Vagina (tissue), 2 donors: ENCODE data around the gene SRPRA. TPM values are rescaled to one million over a fixed set of nuclear protein-coding genes. Genes with fewer than 3 reads are reported as not detected.

ENCODE experiments used
- DNase-seq, 2 donors: peaks; one replicate each; pipeline ENCODE4 v3.0.0-alpha.2; 2017; ENCODE audit errors: extremely low spot score in 2 of 2
- H3K27ac ChIP-seq: fragments of 200-600 bp; sonication (generic); one replicate; pipeline ENCODE4 v1.5.1; 2019
- H3K27me3 ChIP-seq: fragments of 200-600 bp; sonication (generic); one replicate; pipeline ENCODE4 v1.5.1; 2019
- H3K36me3 ChIP-seq, 2 donors: fragments of 200-600 bp; sonication (generic); one replicate each; pipeline ENCODE4 v1.5.1; 2017 to 2019
- H3K4me1 ChIP-seq: fragments of 200-600 bp; sonication (generic); one replicate; pipeline ENCODE4 v1.5.1; 2019
- H3K4me3 ChIP-seq, 2 donors: fragments of 200-600 bp; sonication (generic); 1 replicate in 1 of 2; 2 replicates in 1 of 2; pipeline ENCODE4 v1.5.1; 2016 to 2019
- H3K9me3 ChIP-seq: fragments of 200-600 bp; sonication (generic); one replicate; pipeline ENCODE4 v1.5.1; 2019
- CTCF ChIP-seq, 3 experiments: fragments of 450-650 bp in 2 of 3; fragments of 200-600 bp in 1 of 3; sonication (generic) in 1 of 3; IDR thresholded peaks; one replicate each; pipeline ENCODE4 v1.5.1; 2017 to 2019; ENCODE audit warnings: antibody characterized with exemption in 3 of 3, mild to moderate bottlenecking in 2 of 3, moderate library complexity in 2 of 3
- POLR2A ChIP-seq, 2 donors: fragments of 450-650 bp; IDR thresholded peaks; one replicate each; pipeline ENCODE4 v1.6.1; 2017; ENCODE audit warnings: antibody characterized with exemption in 2 of 2, mild to moderate bottlenecking in 2 of 2, moderate library complexity in 2 of 2
- POLR2AphosphoS5 ChIP-seq, 2 donors: sonication (generic); formaldehyde crosslinking; IDR thresholded peaks; one replicate each; pipeline ENCODE4 v1.9.0; 2017; ENCODE audit warnings: antibody characterized with exemption in 2 of 2, mild to moderate bottlenecking in 2 of 2, low read depth in 1 of 2; ENCODE audit not compliant: insufficient read depth in 1 of 2
- intact Hi-C: fragments of 100-400 bp; cut with DNase I; formaldehyde crosslinking; loops from one replicate; pipeline ENCODE4 v1.15.1; 2023
- total RNA-seq: library from RNA; depleted of rRNA; stranded (reverse); fragments of >200 nt; gene quantifications from one replicate; pipeline ENCODE4 v1.2.3, GENCODE V29; 2016

The SRPRA gene
- total RNA-seq, 1 donor from 2014 or later: 64.6 TPM

DNA sequence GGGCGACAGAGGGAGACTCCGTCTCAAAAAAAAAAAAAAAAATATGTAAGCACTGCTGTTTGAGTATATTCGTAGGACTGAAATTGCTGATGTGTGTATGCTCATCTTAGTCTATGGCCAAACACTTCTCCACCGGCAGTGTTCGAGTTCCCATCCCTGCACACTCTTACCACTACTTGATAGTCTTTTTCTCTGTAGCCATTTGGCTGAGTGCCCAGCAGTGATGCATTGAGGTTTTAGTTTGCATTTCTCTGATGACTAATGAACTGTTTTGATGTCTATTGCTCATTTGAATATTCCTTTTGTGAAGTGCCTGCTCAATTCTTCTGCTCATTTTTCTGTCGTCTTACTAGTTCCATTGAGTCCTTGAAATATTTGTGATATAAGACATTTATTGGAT is 16.1 kb upstream of the SRPRA start:
- TF ChIP-seq POLR2AphosphoS5 (IDR thresholded peaks at IDR 0.05; ENCODE audit: insufficient read depth in 1 of 2, low read depth in 1 of 2) (no peak), POLR2A (IDR thresholded peaks at IDR 0.05) (no peak), CTCF (IDR thresholded peaks at IDR 0.05) (no peak)
- Histone ChIP-seq H3K27me3 (no peaks in the 10 kb centered on the region), H3K9me3 (no peaks in the 10 kb centered on the region), H3K4me1 (peaks cover 25% of the 10 kb centered on the region), H3K36me3 (peaks cover 0 to 5% of the 10 kb centered on the region in 2 donors), H3K4me3 (no peak overlapping the region), H3K27ac (no peak overlapping the region)
- DNase-seq: no peak
- intact Hi-C loops: no loop called here

GRCh38 chr11:126282736-126283591 is 14.3 kb upstream of the SRPRA start, which contains the start of gene TIRAP:
Gene TIRAP (plus strand): TSS chr11:126283093. CDS start chr11:126290895, 7,802 bp downstream.
- no peak for TF ChIP-seq CTCF (IDR thresholded peaks at IDR 0.05)
- TF ChIP-seq POLR2A (IDR thresholded peaks at IDR 0.05): peak in 1 of 2 donors; percentile 49
- peak in 1 of 2 donors; percentile 62 for TF ChIP-seq POLR2AphosphoS5 (IDR thresholded peaks at IDR 0.05; ENCODE audit: insufficient read depth in 1 of 2, low read depth in 1 of 2)
- peaks cover 0 to under 1% of the 10 kb centered on the region in 2 donors for H3K36me3 ChIP-seq
- H3K9me3 ChIP-seq: no peaks in the 10 kb centered on the region
- intact Hi-C loops: no loop called here
- no peaks in the 10 kb centered on the region for H3K27me3 ChIP-seq
- DNase-seq: no peak
- H3K4me3 ChIP-seq: peak within 1 kb of the TSS; percentile 81 to 86
- peak within 1 kb of the TSS; percentile 89 for H3K27ac ChIP-seq
- peaks cover 25% of the 10 kb centered on the region for H3K4me1 ChIP-seq

- intact Hi-C loops: no loop called here
- Histone ChIP-seq H3K36me3 (no peaks in the 10 kb centered on the region), H3K4me1 (peaks cover 25% of the 10 kb centered on the region), H3K9me3 (no peaks in the 10 kb centered on the region), H3K4me3 (peak overlapping the region; percentile 81 to 86), H3K27me3 (no peaks in the 10 kb centered on the region), H3K27ac (peak overlapping the region; percentile 89)
- DNase-seq: no peak
- TF ChIP-seq POLR2AphosphoS5 (IDR thresholded peaks at IDR 0.05; ENCODE audit: insufficient read depth in 1 of 2, low read depth in 1 of 2) (no peak), CTCF (IDR thresholded peaks at IDR 0.05) (no peak), POLR2A (IDR thresholded peaks at IDR 0.05) (no peak)
Measured at GRCh38 chr11:126282361-126282735, 13.7 kb upstream of the SRPRA start.

- H3K4me3 ChIP-seq: peak overlapping the region; percentile 81 to 86
- DNase-seq: no peak
- TF ChIP-seq CTCF (IDR thresholded peaks at IDR 0.05) (no peak), POLR2A (IDR thresholded peaks at IDR 0.05) (no peak), POLR2AphosphoS5 (IDR thresholded peaks at IDR 0.05; ENCODE audit: insufficient read depth in 1 of 2, low read depth in 1 of 2) (no peak)
- no peaks in the 10 kb centered on the region for H3K36me3 ChIP-seq
- no peaks in the 10 kb centered on the region for H3K9me3 ChIP-seq
- H3K4me1 ChIP-seq: peaks cover 25% of the 10 kb centered on the region
- H3K27me3 ChIP-seq: no peaks in the 10 kb centered on the region
- peak overlapping the region; percentile 89 for H3K27ac ChIP-seq
- intact Hi-C loops: no loop called here
Measured at GRCh38 chr11:126281666-126282175, 13.0 kb upstream of the SRPRA start.

- no peaks in the 10 kb centered on the region for H3K9me3 ChIP-seq
- H3K27me3 ChIP-seq: no peaks in the 10 kb centered on the region
- H3K36me3 ChIP-seq: no peaks in the 10 kb centered on the region
- intact Hi-C loops: no loop called here
- peaks cover 25% of the 10 kb centered on the region for H3K4me1 ChIP-seq
- no peak for DNase-seq
- no peak overlapping the region for H3K27ac ChIP-seq
- no peak overlapping the region for H3K4me3 ChIP-seq
- no peak for TF ChIP-seq CTCF (IDR thresholded peaks at IDR 0.05)
- no peak for TF ChIP-seq POLR2A (IDR thresholded peaks at IDR 0.05)
- no peak for TF ChIP-seq POLR2AphosphoS5 (IDR thresholded peaks at IDR 0.05; ENCODE audit: insufficient read depth in 1 of 2, low read depth in 1 of 2)
Measured at GRCh38 chr11:126281245-126281644, 12.6 kb upstream of the SRPRA start.
